Measurements from ENCODE around the gene COL6A1. TPM values are rescaled to one million over a fixed set of nuclear protein-coding genes. Genes with fewer than 3 reads are reported as not detected.
"Not testable (repeated sequence)": the region's sequence is repeated elsewhere in the genome, so short reads cannot be mapped to it uniquely, and the experiment has no call there.

The COL6A1 gene
- total RNA-seq, 1 donor from 2014 or later, result 41.0 TPM

DNA sequence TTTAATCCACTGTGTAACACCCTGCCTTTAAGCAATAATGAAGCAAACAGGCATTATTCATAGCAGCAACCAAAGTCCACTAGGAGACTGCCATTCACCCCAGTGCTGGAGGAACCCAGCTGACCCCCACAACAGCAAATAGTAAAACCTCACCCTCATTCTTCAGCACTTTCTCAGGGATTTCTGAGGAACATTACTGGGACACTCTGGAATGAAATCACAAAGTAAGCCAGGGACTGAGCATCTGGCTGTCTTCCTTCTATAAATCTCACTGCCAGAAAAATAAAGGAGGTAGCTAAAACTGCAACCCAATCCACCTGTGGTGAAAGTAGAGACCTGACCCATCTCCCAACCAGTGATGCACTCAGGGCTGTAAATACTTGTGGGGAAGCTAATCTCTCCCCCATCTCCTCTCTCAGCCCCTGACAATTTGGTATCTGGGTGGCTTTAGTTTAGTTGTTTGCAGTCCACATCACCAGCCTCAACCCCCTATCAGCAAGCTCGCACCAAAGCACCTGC, 47.1 kb downstream of the COL6A1 start:
- DNase-seq, result no peak

DNA sequence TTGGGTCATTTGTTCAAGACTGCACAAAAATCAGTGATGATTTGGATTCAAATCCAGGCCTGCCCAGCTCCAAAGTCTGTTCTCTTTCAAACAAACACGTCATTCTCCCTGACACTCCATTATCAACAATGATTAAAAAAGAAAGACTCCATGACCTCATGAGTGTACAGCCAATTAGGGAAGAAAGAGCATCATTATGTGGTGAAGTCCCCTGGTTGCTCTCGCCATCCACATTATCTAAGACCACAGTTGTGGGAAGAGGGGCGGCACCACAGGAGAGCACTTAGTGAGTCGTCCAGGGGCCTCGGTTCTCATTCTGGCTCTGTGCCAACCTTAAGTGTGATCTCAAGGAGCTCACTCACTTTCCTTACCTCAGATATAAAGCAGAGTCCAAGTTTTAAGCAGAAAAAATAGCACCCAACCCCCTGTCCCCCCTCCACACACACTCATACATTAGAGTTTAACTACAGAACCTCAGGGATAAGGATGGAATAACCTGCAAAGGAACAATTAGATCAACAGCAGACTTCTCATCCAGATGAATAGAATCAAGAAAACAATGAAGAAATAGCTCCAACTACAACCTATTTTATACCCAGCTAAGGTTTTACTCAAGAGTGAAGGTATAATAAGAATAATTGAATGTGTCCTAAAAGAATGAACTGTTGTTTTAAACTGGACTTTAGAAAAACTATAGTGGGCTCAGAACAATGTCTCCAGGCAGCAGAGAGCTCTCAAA, 47.8 kb downstream of the COL6A1 start:
- no peak for DNase-seq

DNA sequence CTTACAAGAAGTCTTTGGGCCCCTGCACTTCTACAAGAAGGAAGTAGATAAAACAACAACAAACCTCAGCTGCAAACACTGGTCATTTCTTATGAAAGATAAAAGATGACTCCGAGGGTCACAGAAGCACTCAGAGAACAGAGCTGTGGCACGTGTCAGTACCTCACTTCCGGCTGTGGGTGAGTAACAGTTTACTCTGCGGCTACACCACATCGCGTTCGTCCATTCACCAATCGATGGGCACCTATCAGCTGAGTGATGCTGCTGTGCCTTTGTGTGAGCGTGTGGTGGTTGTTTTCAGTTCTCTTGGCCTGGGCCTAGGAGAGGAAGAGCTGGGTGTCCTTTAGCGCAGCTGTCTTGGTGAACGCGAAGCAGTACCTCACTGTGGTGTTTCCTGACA, 49.9 kb downstream of the COL6A1 start:
- no peak for DNase-seq

DNA sequence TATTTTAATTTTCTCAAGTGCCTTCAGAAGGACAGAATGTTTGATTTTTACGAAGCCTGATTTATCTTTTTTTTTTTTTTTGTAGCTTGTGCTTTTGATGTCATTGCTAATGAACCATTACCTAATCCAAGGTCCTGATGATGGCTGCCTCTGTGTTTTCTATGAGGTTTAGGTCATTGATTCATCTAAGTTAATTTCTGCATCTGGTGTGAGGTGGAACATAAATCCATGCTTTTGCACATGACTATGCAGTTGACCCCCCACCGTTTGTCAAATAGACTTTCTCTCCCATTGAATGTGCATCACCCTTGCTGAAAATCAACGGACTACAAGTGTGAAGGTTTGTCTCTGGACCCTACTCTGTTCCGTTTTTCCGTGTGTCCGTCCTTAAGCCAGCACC, 50.5 kb downstream of the COL6A1 start:
- no peak for DNase-seq

DNA sequence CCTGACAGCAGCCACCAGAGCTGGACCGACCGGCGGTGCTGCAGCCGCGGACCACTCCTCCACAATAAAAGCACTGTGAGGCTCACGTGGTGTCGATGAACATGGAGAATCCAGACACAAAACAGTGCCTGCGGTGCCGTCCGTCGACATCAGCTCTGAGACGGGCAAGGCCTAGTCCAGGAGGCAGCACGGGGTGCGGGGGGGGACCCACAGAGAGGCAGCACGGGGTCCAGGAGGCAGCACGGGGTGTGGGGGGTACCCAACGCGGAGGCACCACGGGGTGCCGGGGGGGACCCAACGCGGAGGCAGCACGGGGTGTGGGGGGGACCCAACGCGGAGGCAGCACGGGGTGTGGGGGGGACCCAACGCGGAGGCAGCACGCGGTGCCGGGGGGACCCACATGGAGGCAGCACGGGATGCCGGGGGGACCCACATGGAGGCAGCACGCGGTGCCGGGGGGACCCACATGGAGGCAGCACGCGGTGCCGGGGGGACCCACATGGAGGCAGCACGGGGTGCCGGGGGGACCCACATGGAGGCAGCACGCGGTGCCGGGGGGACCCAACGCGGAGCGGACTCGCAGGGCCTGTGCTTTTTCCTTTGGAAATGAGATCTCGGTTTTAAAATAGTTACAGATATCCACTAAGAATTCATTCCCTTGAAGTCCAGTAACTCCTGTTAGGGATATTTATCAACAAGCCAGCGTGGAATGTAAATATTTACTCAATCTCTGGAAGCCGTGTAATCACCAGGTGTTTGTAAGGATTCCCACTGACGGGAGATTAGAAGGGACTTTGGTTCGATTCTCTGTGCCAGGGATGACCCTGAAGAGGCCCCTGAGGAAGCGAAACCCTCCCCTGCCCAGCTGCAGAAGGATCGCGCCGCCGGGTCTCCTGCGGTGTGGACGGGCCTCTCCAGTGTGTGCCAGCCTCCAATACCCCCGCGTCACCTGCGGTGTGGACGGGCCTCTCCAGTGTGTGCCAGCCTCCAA, 52.1 kb downstream of the COL6A1 start:
- no peak for DNase-seq

DNA sequence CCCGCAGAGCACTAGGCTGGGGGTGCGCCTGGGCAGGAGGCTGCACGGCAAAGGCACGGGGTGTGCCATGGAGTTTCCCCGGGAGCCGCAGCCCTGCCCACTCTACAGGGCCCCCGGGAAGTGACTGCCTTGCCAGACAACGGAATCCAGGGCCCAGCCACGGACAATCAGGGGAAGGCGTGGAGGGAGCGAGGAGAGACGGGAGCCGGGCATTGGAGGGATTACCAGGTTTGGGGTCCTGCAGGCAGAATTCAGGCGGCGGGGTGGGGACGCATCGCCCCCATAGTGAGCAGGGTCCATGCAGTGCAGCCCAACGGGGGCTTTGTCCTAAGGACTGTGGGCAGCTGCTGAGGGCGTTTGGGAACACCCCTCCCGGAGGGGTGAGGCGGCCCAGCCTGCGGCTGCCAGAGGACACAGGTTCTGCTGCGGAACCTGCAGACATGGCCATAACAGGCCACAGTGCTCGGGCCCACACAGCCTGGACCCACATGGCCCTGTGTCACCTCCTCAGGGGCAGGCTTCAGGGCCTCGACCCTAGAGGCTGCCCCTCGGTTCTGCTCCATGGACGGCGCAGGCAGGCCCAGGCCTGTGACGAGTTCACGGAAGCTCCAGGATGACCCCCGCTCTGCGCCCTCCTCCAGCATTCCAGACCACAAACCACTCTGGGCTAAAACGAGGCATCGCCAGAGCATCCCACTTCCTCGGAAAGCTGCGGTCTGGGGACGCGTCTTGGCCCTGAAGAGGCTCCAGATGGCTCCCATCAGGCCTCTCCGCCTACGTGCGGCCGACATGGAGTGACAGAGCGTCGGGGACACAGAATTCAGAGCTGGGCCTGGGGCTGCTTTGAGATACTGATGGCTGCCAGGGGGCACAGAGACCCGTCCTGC, 54.5 kb downstream of the COL6A1 start:
- DNase-seq, result no peak

DNA sequence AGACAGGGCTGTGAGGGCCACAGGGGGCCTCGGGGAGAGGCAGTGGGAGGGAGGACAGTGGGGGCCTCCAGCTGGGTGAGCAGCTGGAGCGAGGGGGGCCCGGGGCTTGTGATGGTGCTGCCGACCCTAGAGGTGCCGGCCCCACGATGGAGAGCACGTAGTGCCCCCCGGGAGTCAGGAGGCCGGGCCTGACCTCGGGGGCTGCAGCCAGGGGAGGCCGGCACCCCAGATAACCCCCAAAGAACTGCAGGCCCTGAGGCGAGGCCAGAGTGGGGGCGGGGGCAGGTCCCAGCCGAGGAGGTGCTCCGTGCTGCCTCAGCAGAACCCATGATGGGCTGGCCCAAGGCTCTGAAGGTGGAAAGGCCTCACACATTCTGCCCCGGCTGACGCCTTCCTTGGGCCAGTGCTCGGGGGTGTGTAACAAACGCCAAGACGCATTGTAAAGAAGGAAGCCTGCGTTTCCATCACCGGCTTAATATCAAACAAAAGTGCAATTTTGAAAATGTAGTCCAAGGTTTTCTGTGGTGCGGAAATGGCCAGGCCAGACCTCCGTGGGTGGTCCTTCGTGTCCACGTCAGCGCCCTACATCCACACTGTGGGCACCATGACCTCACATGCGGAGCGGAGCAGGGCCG, 55.2 kb downstream of the COL6A1 start:
- no peak for DNase-seq

DNA sequence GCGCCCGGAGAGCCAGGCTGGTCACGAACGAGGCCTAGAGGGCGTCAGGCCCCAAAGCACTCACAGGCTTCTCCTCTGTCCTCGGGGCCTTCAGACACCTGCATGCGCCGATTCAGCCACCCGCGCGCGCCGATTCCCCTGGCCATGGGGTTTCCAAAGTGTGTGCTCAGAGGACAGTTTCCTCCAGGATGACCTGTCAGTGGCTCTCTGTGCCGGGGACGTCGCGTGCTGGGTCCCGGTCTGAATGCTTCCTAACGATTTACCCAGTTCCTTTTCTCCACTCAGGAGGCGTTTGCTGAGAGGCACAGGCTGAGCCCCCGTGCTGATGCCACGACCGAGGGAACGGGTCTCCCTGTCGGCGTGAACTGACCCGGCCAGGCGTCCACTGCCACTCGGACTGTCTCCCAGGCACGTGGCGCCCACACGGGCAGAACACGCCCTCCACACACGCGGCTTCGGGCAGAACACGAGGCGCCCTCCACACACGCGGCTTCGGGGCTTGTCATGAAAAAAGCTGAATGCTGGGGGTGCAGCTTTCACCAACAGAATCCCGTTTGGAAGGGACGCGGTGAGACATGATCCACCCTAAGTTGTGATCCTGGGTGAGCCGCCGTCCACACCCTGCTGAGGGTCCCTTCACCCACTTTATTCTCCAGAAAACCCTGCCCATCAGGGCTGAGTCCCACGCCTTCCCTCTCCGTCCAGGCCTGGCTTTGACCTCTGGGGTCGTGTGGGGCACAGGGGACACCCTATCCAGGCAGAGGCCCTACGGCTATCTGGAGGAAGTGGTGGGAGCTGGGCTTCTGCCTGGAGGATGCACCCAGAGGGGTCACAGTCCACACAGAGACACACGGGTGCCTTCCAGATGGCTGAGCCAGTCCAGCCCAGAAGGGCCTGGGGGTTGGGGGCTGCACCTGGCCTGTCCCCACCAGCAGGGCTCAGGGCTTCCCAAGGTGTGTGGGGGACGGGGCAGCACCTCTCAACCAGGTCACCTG, 56.1 kb downstream of the COL6A1 start:
- no peak for DNase-seq

DNA sequence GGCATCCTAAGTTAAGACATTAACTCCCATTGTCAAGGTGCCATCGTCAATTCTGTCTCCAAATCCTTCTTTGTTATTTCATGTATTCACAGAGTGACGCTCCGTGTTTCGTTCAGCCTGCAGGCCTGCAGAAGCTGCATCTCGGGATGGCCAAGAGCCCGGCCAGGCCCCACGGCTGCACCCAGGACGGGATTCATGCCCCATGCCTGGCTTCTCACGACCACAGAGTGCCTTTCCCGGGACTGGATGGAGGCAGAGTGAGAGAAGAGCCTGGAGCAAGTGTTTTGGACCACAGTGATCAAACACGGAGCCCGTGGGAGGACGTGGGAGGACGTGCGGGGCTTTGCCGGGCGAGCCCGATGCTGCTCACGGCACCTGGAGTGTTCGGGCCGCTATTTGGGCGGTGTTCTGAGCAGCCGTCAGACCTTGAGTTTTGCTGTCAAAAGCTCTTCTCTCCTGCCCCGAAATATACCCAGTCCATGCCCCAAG, 56.8 kb downstream of the COL6A1 start:
- DNase-seq, result no peak

DNA sequence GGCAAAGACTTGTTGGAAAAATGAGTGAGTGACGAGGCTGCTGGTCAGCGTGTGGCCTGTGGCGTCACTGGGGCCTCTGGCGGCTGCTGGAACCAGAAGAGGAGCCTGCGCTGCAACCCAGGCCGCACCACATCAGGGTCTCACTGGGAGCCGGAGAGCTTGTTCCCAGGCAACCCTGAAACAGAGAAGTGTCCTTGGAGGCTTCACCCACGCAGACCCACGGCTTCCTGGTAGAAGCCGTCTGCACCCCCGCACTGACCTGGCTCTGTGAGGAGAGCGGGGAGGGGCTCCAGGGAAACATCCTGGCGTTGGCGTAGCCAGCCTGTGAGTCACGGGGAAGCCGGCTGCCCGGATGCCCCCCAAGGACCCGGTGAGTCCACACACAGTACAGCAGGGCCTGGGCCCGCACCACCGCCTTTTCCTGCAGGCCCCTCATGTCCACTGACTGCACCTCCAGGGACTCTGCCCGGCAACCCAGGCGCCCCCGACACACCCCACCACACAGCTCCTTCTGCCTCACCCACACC, 57.4 kb downstream of the COL6A1 start:
- no peak for DNase-seq

DNA sequence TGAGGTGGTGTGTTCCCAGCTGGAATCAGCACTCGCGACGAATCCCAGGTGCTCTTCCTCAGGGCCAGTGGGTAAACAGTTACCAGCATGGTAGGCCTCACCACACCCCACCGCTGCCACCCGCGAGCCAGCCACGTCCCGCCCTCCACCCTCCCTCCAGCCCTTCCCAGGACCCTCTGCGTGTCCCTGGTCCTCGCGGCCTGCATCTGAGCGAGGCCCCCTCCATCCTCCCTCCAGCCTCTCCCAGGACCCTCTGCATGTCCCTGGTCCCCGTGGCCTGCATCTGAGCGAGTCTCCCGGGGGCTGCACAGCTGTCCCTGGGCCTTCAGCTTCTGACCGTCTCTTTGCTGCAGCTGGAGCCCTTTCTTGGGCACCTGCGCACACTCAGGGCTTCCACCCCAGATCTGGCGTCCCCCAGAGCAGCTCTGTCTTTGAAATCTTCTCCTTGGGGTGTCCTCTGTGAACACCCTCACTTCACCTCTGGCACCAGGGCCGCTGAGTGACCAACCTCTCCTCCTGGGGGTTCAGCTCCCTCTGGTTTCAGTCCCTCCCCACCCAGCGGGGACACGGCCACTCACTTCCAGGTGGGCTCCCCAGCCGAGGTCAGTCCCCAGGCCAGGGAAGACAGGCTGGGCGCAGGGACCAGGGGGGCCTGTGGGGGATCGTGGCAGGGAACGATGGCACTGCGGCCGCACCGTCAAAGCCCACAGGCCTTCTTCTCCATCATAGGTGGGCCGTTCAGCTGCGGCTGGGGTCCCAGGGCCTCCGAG, 58.5 kb downstream of the COL6A1 start:
- no peak for DNase-seq

DNA sequence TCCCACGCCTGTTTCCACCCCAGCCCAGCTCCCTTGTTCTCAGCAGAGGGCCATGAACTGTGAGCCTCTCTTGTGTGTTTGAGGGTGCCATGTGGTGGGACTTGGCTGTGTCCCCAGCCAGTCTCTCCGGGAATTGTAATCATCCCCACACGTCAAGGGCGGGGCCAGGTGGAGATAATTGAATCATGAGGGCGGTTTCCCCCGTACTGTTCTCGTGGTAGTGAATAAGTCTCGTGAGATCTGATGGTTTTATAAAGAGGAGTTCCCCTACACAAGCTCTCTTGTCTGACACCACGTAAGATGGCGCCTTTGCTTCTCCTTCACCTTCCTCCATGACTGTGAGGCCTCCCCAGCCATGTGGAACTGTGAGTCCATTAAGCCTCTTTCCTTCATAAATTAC, 59.1 kb downstream of the COL6A1 start:
- DNase-seq, result no peak

DNA sequence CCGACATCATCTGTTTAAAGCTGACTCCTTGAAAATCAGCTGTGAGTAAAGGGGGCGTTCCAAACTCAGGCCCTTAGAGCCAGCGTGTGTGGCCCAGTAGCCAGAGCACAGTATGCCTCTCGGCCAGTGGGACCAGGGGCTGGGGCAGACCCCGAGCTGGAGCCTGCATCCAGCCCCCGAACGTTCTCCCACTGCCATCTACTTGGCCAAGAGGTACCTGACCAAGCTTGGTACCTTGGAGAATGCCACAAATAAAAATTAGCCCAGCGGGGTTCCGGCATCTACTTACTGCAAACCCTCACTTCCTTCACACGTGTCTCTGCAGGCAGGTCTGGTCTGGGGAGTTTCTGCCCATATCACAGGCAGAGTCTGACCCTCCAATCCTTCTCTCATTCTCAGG, 59.6 kb downstream of the COL6A1 start:
- no peak for DNase-seq

DNA sequence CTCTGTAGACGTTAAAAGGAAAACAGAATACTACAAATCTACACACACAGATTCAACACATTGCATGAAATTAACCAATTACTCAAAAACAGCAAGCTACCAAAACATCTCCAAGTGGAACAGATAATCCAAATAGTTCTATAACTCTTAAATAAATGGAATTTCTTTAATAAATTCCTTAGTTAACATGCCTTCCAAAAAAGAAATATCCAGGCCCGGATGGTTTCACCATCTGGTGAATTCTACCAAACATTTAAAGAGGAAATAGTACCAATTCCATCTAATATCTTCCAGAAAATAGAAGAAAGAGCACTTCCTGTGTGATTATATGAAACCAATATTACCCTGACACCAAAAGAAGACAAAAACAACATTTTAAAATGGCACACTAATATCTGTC, 63.6 kb downstream of the COL6A1 start:
- DNase-seq, result no peak

DNA sequence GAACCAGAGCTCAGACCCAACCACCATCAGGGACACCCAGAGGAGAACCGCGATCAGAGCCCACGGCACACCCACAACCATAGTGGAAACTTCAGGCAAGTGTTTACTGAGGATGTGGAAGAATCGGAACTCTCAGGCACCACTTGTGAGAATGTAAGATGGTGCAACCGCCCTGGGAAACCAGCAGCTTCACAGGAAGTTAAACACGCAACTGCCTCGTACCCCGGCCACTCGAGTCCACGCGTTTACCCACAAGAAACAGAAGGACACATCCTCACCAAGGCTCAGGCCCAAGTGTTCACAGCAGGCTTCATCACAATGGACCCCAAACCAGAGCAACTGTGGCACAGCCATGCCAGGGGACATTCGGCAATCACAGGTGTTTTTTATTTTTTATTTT, 64.9 kb downstream of the COL6A1 start:
- no peak for DNase-seq

DNA sequence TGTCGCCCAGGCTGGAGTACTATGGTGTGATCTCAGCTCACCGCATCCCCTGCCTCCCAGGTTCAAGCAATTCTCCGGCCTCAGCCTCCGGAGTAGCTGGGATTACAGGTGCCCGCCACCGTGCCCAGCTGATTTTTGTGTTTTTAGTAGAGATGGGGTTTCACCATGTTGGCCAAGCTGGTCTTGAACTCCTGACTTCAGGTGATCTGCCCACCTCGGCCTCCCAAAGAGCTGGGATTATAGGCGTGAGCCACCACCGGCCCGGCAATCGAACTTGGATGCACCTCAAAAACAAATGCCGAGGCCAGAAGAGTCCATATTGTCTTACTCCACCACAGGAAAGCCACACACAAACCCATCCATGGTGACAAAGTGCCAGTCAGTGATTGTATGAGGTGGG, 65.3 kb downstream of the COL6A1 start:
- DNase-seq, result not testable (repeated sequence)

DNA sequence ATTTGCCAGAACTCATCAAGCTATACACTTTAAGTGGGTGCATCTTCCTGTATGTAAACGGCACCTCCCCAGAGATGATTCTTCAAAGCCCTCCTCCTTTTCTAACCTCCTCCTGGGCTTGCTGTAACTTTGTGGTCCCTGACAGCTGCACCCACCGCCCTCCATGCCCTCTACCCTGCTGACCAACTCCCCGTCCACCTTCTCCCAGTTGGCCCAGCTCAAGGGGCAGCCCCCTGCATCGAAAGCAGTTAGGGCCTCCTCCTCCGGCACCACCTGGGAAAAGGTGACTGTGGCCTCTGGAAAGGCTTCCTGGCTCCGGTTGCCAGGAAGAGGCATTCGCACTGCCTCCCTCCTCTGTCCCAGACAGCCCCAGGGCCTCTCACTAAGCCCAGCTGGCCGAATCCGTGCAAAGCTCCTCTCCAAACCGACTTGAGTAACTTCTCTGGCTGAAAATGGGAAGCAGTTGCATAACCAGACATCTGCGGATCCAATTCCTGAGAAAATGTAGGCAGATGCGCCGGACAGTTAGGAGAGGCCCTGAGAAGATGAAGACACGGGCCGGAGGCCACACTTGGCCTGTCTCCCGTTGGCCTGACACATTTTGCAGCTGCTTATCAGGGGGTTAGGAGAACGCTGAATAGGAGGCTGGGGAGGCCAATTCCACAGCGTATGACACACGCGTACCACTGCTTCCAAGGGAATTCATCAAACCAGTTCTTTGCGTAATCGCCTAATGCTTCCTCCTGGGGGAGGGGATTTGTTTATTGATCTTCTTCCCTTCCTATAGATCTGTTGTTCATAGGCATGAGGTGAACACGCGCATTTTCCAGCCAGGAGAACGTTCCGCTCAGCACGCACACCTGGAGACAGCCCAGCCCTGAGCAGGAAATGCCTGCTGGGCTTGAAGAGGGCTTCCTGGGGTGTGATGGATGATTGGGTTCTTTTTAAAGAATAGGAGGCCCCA, 67.6 kb downstream of the COL6A1 start:
- DNase-seq, result peak; percentile 25

Data from occipital lobe (tissue), 2 donors.